NCI-H2081 treated with DMSO at 0.1 percent for 48 hours (cell line): ENCODE data around the gene C10orf105.

Source experiments
- DNase-seq: peaks from one replicate; lab custom pipeline; 2025; lab: John Stamatoyannopoulos, UW

The C10orf105 gene

DNA sequence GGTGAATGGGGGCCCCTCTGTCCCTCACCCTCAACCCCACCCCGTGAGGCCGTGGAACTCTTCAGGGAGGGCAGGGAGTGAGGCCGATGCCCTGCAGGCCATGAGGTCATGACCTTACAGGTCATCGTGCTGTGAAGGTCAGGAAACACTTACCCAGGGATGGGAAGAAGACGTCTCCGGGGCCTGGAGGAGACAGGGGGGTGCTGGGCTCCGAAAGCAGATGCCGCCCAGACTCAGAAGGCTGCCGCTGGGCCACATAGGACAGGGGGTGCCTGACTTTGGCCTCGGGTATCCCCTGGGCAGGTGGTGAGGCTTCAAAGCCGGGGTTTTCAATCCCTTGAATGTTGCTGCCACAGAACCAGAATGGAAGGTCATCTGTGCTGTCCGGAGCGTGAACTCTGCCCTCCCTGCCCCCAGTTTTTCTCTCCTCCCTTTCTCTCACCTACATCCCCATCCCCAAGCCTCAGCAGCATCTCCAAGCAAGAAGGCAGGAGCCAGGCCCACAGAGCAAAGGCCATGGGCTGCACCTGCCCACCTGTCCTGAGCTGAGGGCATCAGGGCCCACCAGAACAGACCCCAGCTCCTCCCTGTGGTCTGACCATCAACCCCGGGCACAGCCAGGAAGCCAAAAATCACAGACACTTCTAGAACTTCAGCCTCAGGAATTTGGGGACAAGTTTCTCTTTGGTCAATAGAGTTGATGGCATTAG is 32.1 kb upstream of the C10orf105 start:
- no peak for DNase-seq

DNA sequence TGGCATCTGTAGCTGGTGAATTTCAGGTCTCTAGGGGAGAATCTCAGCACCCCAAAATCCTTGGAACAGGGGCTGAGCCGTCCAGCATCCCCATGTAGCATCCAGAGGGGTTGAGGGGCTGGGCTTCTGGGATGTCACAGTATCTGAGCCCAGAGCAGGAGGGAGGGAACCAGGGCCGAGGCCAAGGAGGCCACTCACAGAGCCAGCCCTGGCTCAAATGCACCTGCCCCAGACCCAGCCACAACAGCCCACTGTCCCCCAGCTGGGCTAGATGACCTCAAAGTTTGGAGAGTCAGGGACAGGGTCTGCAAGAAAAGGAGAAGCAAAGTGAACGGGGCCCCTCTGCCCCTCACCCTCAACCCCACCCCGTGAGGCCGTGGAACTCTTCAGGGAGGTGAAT is 31.4 kb upstream of the C10orf105 start:
- no peak for DNase-seq

DNA sequence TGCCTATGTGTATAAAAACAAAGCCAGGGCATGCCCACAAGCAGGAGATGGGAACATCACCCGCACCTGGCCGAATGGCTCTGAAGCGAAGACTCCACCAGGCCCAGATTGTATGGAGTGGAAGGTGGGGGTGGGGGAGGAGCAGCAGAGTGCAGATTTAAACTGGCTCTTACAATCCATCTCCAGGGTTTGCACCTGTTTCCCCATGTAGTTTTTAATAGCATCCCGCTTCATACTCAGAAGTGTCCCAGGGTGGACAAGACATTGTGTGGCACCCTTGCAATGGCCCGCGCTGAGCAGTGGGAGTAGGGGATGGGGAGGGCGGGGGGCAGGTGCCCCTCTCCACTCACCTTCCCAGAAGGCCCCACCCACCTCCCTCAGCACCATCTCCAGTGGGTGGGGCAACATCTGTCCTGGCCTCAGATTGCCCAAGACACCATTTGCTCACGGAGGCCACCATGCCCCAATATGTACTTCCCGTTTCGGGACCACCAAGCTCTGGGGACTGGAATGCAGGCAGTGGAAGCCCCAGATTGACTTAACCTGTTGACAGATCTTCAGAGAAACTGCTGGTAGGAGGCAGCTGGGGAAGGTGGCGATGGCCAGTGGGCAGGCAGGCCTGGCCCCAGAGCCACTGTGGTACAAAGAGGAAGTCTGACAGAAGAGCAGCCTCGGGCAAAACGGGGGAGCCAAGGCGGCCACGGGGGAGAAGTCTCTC is 30.7 kb upstream of the C10orf105 start:
- DNase-seq = no peak

- no peak for DNase-seq
These were observed 29.8 kb upstream of the C10orf105 start for GRCh38 chr10:71749396-71749795.

- no peak for DNase-seq
These were observed 29.2 kb upstream of the C10orf105 start for GRCh38 chr10:71748671-71749191.

- no peak for DNase-seq
These were observed 28.3 kb upstream of the C10orf105 start for GRCh38 chr10:71747551-71748523.

DNA sequence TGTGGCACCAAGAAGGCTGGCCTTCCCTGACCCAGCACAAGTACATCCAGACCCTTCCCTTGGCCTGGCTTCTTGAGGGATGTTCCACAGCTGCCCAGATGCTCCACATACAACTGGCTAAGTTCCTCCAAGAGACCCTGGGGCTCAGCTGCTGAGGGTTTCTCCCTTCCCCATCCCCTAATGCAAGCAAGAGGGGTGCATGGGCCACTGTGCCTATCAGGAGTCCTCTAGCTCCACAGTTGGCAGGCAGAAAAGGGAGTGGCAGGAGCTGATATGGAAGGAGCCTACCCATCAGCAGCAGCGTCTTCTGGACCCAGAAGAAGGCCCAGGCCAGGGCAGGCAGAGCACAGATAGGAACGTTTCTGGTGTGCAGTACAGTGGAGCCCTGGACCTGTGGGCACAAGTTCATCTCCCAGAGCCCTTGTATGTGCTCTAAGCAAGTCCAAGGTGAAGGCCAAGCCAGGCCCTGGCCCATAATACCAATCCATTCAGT is 27.5 kb upstream of the C10orf105 start:
- DNase-seq = no peak

DNA sequence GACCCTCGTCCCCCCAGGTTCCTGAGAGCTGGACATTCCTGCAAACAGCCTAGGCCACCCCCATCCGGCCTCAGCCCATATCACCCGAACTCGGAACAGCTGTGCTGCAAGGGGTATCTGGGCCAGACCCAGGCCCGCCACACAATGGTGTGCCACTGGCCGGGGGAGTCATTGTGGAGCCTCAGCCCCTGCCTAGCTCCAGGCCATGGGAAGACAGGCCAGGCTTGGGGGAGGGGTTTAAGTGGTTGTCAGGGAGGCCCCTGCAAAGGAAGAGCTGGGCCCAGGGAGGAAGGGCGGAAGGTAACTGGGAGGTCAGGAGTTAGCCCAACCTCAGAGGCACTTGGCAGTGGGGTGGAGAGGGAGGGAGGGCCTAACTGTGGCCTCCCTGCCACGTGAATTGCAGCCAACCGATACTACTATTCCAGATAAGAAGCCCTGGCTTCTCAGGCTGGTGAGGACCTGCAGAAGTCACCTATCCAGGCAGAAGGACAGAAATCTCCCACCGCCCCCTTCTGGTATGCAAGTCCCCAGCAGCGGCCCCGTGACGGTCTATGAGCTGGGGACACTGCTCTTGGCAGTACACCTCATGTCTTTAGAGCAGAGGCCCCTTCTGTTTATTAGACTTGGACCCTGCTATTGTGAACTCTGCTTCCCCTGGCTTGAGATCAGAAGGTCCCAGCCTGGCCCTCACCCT is 26.9 kb upstream of the C10orf105 start:
- DNase-seq = no peak

DNA sequence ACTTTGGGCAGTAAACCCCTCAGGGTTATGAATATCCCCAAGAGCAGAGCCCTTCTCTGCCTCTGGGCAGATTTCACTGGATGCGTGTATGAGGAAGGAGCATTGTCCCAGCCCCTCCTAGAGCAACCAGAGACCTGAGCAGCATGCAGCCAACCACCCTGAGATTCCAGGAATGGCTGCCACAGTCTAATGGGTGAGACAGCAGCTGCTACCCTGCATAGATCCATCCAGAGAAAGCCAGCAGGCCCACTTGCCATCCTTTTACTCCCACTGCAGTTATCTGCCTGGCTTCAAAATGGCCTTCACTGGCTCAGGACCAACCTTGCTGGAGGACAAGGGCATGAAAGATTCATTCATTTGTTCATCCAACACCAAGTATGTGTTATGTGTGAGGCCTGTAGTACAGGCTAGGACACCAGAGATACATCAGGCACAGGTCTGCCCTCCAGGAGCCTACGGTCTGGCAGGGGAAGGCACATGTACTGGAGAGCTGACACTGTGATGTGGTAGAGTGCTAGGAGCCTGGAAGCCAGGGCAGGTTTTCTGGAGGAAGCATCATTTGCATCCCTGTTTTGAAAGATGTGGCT is 26.2 kb upstream of the C10orf105 start:
- no peak for DNase-seq

- no peak for DNase-seq
These were observed 25.5 kb upstream of the C10orf105 start for GRCh38 chr10:71744897-71745663.

- DNase-seq = no peak
These were observed 24.3 kb upstream of the C10orf105 start for GRCh38 chr10:71743866-71744265.

DNA sequence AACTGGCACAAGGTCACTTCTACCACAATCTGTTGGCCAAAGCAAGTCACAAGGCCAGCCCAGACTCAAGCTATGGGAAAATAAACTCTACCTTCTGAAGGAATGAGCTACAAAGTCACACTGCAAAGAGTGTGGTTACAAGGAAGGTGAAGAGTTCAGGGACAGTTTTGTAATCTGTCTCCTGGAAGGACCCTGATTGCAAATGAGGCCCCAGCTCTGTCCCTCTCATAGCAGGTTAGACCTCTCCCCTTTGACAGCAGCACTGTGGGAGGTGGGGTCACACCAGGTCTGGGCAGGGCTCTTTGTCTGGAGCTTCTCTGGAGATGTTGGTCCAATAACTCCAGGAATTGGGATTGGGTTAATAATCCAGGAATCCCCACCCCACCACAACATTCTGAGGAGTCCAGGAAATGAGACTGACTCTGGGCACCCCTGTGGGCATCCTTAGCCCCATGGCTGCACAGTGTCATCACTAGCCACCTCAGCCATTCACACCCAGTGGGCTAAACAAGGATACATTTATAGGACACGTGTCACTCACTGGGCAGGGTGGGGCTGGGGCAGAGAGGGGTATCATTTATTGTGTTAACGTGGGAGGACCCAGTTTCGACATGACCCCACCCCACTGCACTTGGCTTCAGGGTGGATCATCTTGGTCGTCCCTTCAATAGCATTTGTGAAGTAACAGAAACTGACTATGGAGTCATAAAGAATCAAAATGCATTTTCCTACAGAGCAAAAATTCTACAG is 23.7 kb upstream of the C10orf105 start:
- DNase-seq = no peak

DNA sequence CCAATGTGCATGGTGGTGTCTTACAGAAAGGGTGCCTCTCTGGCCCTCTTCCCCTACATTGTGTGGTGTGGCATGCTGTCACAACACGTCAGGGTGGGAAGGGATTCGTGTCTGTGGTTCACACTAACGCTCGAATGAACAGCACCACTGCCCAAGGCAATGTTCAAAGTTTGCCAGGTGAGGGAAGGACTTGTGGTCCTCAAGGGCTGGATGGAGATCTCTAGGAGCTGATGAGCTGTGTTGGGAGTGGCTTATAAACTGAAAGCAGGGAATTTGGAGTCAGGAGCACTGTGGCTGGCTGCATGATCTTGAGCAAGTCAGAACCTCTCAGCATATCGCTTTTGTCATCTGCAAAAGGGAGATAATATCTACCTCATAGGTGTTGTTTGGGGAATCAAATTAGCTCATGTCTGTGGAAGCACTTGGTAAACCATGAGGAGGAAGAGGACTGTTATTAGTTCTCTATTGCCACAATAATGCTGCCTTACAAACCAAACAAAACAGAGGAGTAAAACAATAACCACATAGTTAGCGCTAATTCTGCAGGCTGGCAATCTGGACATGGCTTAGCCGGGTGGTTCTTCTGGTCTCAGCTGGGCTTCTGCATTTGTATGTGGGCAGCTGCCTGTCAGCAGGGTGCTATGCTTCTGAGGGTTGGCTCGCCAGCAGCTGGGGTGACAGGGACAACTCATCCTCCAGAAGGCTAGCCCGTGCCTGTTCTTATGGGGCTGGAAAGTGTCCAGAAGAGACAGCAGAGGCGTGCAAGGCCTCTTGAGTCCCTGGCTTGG is 22.9 kb upstream of the C10orf105 start:
- DNase-seq = no peak

DNA sequence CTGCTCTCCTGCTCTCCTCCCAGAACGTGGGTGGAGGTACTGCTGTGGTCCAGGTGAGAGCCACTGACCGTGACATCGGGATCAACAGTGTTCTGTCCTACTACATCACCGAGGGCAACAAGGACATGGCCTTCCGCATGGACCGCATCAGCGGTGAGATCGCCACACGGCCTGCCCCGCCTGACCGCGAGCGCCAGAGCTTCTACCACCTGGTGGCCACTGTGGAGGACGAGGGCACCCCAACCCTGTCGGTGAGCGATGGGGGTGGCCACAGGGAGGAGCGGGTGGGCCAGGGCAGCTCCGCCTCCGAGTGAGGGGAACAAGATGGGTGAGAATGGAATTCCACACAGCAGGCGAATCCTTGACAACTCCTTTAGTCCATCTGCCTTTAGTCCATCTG is 22.1 kb upstream of the C10orf105 start:
- no peak for DNase-seq

DNA sequence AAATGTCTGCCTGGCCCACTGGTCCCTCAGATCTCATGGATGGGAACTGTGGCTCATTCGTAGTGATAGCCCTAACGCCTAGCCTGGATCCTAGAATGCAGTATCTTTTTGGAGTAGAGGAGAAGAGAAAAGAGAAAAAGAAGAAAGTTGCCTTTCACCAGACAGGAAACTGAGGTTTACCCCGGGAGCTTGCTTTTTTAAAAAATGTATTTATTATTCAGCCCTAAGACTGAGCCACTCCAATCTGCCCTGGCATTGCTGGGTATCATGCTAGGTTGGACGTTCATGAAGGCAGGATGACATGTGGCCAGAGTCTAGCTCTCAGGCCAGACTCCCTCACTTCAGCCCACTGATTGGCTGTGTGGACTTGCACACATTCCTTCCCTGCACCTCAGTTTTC is 21.5 kb upstream of the C10orf105 start:
- no peak for DNase-seq

GRCh38 chr10:71740069-71740653 is 20.6 kb upstream of the C10orf105 start:
- no peak for DNase-seq

DNA sequence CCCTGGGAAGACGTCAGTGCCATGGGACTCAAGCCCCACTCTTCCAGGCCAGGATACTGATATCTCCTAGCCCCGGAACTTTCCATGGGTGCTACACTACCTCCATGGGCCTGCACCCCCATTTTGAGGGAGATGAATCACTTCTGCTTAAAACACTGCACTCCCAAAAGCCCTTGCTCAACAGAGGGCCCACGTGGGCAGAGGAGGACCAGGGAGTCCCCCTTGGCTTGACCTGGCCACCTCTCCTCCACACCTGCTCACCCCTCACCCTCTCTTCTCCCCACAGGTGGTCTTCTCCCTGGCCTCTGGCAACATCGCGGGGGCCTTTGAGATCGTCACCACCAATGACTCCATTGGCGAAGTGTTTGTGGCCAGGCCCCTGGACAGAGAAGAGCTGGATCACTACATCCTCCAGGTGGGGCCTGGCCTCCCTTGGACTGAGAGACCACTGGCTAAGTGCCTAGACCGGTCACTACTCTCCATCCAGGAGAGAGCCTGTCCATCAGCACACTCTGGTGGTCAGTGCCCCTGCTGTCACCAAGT is 19.9 kb upstream of the C10orf105 start:
- no peak for DNase-seq

GRCh38 chr10:71737834-71738197 is 18.2 kb upstream of the C10orf105 start:
- no peak for DNase-seq
